ENCODE data around the gene ITPR1.

DNA sequence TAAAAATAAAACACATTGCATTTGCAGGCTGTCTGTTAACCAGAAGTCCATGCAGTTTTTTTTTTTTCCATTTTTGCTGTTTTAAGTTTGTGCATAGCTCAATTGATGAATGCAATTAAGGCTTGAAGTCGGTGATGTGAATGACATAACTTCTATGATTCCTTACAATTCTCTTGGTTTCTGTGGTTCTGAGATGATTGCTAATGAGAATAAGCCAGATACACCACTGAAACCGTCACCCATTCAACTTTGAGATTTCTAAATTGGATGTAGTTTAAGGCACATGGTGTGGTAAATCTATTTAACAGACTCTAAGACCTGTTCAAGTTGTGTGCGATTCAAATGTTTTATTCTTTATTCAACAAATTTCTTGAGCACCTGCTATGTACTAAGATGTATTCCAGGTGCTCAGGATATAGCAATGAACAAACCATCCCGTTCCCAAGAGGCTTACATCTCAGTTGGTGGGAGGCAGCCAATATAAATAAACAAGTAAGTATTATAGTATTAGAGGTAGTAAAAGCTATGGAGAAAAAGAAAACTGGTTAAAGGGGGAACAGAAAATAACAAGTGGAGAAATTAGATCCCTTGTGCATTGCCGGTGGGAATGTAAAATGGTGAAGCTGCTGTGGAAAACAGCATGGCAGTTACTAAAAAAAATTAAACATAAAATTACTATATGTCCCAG, 4.0 kb downstream of the ITPR1 start:
- TF ChIP-seq, protein P1, sequence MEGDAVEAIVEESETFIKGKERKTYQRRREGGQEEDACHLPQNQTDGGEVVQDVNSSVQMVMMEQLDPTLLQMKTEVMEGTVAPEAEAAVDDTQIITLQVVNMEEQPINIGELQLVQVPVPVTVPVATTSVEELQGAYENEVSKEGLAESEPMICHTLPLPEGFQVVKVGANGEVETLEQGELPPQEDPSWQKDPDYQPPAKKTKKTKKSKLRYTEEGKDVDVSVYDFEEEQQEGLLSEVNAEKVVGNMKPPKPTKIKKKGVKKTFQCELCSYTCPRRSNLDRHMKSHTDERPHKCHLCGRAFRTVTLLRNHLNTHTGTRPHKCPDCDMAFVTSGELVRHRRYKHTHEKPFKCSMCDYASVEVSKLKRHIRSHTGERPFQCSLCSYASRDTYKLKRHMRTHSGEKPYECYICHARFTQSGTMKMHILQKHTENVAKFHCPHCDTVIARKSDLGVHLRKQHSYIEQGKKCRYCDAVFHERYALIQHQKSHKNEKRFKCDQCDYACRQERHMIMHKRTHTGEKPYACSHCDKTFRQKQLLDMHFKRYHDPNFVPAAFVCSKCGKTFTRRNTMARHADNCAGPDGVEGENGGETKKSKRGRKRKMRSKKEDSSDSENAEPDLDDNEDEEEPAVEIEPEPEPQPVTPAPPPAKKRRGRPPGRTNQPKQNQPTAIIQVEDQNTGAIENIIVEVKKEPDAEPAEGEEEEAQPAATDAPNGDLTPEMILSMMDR (IDR thresholded peaks at IDR 0.05; ENCODE audit: insufficient read depth, low read depth, low read length) = no peak
- no peak for TF ChIP-seq EZH2 (IDR thresholded peaks at IDR 0.05; ENCODE audit: insufficient read depth, low read length)
